Stimulated activated CD8-positive, alpha-beta memory T cell treated with anti-CD3 and anti-CD28 coated beads, Interleukin-2, amount 100 ng/mL, for 1 hour (primary cell): ENCODE measurements around the gene KLK4.
"Not testable (repeated sequence)": the region's sequence is repeated elsewhere in the genome, so short reads cannot be mapped to it uniquely, and the experiment has no call there.

Experiments
- DNase-seq, 2 donors: peaks; one replicate each; pipeline ENCODE4 v3.0.0-alpha.2; 2020; ENCODE audit warnings: low read depth in 2 of 2

Gene KLK4

DNA sequence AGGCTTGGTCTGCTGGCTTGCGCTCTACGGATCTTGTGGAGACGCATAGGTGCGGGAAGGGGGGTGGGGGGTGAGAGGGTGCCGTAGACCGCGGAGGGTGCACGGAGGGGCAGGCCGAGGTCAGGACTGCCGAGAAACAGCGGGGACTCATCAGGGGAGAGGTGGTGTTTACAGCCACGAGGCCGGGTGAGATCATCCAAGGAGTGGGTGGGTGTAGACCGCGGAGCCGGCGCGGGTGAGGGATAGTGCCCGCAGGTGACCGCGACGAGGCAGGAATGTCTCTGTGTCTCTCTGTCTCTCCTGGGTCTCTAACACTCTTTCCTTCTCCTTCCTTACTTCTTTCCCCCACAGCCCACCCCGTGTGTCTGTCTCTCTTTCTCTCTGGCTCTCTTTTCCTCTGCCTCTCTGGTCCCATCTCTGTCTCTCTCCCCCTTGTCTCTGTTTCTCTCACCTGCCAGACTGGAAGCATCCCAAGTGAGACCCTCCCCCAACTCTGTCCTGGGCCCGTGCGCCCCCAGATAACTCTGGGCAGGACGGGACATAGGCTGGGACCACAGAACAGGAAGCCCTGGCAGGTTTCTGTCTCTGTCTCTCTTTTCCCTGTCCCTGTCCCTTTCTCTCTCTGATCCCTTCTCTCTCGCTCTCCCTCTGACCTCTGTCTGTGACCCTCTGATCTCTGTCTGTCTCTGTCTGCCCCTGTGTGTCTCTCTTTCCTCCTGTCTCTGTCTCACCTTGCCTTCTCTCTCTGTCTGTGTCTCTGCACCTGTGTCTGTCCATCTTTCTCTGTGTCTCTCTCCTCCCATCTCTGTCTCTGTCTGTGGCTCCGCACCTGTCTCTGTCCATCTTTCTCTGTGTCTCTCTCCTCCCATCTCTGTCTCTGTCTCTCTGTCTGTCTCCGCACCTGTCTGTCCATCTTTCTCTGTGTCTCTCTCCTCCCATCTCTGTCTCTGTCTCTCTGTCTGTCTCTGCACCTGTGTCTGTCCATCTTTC is 1.8 kb upstream of the KLK4 start:
- DNase-seq, result no peak

DNA sequence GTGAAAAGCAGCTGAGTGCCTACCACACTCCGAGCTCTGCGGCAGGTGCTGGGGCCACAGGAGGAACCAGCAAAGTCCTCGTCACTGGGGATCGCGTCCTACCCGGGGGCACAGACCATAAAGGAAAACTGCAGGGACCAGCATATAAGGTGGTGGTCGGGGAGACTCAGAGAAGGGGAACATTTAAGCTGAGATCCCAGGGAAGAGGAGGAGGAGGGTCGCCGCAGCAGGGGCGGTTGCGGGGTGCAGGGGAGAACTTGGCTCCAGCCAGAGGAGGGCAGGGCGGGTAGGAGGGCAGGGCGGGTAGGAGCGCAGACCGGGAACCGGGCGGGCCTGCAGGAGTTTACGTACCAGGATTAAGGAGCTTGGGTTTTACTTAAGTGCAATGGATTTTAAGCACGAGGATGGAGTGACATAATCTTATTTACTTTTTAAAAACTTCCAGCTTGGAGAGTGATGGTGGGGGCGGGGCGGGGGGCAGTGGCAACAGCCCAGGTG is 956 bp upstream of the KLK4 start:
- DNase-seq, result no peak

DNA sequence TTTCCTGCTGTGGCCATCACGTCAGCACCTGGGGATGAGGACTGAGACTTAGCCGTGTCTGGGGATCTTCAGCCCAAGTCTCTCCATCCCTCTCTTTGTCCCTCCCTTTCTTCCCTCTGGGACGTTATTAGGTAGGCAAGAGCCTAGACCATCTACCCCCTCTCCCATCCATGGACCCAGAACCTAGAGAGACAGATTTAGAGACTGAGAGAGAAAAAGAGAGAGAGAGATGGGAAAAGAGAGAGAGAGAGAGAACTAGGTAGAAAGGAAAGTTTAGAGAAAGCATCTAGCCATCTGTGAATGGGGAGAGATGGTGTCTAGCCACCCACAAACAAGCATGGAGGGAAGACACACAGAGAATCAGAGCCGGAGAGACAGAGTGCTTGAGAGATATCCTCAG is 473 bp downstream of the KLK4 start:
- DNase-seq, result no peak

DNA sequence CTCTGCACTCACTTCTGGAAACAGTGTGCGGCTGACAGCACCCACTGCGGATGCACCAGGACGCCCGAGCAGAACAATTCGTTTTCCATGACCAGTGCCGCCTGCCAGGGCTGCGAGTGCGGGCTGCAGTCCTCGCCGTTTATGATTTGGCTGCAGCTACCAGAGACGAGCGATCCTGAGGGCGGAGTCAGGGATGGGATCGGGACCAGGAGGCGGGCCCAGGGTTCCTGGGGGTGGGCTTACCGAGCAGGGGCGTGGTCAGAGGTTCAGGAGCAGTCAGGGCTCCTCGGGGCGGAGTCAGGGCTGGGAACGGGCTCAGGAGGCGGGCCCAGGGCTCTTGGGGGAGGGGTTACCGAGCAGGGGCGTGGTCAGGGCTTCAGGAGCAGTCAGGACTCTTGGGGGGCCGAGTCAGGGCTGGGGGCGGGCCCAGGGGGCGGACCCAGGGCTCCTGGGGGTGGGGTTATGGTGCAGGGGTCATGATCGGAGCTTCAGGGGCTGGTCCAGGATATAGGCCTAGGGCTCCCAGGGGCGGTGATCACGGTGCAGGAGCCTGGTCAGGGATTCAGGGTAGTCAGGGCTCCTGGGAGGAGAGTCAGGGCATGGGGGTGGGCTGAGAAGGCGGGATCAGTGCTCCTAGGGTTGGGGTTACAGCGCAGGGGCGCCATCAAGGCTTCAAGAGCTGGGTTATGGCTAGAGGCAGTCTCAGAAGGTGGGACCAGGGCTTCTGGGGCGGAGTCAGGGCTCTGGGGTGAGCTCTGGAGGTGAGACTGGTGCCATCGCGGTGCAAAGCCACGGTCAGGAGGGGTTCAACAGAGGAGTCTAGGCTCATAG is 1.7 kb downstream of the KLK4 start:
- no peak for DNase-seq

DNA sequence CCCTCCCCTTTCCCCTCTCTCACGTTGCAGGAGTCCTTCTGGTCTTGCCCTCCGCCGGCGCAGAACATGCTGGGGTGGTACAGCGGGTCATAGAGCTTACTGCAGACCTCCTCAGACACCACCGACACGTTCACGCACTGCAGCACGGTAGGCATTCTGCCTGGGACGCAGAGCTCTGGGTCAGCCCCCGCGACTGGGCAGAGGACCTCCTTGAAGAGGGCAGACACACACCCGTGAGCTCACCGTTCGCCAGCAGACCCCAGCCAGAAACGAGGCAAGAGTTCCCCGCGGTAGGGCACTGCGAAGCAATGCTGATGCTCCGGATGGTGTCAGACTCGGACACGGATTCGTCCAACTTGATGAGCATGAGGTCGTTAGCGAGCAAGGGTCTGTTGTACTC is 2.9 kb downstream of the KLK4 start:
- no peak for DNase-seq

DNA sequence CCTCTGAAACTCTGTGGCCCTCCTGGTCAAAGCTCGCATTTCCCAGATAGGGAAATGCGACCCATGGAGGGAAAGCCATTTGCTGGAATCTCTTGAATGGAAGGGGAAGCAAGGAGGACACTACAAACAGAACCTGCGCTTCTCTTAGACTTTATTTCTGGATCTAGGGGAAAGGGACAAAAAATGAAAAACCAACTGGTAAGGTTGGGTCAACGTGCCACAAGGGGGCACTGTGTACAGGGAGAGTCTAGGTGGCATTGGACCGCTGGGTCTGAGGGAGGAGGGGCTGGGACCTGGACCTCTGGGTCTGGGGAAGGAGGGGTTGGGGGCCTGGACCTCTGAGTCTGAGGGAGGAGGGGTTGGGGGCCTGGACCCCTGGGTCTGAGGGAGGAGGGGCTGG is 5.0 kb downstream of the KLK4 start:
- peak in 1 of 2 donors; percentile 12 for DNase-seq

DNA sequence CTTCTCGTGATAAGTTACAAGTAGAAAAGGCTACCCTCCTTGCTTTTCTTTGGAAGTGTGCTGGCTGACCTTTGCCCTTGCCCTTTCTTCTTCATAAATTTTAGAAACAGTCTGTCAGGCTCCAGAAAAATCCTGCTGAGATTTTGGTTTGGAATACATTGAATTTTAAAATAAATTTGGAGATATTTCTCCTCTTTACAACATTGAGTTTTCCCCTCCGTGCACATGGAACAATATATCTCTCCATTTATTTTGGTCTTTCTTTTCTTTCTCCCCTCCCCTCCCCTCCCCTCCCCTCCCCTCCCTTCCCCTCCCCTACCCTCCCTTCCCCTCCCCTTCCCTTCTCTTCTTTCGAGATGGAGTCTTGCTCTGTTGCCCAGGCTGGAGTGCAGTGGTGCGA is 8.6 kb downstream of the KLK4 start:
- no peak for DNase-seq

DNA sequence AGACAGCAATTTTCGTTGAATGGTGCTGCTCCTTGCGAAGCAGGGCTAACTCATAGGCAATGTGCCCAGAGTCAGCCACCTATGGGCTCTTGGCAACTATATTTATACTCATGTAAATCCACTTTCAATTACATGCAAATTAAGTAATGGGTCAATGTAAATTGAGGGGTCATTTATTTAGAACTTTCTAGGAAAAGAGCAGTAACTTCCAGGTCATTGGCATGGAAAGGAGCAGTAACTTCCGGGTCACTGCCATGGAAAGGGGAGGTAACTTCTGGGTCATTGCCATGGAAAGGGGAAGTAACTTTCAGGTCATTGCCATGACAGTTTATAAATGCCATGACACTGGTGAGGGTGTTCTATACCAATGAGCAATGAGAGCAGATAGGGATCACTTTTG is 11.6 kb downstream of the KLK4 start:
- DNase-seq, result no peak

DNA sequence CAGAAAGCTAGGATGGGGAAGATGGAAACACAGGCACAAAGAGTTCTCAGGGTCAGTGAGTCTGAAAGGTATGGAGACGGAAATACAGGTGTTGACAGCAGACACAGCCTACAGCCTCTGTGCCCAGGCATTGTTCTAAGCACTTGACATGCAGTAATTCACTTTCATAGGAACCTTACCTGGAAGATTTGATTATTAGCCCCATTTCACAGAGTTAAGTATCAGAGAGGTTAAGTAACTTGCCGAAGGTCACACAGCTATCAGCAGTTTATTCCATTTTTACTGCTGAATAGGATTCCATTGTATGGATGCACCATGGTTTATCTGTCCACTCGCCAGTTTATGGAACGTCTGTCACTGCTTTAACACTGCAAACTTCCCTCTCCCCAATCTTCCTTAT is 13.2 kb downstream of the KLK4 start:
- DNase-seq, result no peak

DNA sequence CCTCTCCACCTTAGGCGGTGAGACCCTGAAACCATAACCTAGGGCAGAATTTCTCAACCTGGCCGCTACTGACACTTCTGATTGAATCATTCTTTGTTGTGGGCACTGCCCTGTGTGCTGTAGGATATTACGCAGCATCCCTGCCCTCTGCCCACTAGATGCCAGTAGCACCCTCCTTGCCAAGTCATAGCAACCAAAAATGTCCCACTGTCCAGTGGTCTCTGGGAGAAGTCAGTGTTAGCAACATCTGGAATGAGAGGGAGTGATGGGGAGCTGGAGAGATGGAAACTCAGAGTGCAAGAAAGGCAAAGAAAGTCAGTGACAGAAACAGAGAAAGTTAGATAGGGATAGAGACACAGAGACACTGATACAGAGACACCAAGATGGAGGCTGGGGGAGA is 13.6 kb downstream of the KLK4 start:
- DNase-seq, result no peak

DNA sequence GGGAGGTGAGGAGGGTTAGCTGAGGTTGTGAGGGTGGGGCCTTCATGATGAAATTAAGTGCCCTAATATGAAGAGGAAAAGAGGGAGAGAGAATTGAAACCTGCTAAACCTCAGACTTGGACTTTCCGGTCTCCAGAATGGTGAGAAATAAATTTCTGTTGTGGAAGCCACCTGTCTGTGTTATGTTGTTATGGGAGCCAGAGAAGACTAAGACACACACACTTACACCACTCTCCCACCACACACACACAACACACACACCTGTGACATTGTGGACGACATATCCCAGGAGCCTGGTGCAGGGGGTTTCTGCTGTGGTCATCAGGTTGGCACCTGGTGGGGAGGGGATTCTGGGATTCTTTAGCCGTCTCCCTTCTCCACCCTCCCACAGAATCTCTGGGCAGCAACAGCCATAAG is 14.0 kb downstream of the KLK4 start:
- no peak for DNase-seq

DNA sequence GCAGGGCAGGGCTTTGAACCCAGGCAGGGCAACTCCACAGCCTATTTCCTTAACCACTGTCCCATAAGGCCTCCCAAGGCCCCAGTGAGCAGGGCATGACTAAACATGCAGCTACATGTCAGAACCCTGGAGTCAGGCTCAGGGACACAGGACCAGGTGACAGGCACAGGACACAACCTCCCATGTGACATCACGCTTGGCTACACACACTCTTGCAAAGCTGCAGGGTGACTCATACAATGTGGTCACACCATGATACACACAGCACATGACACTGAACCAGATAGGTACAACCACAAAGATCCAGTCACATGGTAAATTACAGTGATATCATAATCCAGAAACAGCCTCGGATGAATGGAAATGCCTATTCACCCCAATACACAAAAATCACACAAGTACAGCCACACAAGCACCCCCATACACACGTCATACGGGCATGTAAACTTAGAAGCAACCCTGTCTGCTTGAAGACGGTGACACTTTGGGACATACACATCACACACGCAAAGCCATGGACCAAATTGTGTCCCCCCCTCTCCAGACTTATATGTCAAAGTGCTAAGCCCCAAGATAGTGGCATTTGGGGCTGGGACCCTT is 14.5 kb downstream of the KLK4 start:
- no peak for DNase-seq

DNA sequence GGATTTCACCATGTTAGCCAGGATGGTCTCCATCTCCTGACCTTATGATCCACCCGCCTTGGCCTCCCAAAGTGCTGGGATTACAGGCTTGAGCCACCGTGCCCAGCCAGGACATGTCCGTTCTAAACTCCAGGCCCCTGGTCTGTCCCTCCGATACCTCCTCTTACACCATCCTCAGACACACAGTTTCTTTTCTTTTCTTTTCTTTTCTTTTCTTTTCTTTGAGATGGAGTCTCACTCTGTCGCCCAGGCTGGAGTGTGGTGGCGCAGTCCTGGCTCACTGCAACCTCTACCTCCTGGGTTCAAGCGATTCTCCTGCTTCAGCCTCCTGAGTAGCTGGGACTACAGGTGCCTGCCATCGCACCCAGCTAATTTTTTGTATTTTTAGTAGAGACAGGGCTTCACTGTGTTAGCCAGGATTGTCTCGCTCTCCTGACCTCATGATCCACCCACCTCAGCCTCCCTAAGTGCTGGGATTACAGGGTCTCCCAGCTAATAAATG is 15.1 kb downstream of the KLK4 start:
- DNase-seq, result not testable (repeated sequence)

DNA sequence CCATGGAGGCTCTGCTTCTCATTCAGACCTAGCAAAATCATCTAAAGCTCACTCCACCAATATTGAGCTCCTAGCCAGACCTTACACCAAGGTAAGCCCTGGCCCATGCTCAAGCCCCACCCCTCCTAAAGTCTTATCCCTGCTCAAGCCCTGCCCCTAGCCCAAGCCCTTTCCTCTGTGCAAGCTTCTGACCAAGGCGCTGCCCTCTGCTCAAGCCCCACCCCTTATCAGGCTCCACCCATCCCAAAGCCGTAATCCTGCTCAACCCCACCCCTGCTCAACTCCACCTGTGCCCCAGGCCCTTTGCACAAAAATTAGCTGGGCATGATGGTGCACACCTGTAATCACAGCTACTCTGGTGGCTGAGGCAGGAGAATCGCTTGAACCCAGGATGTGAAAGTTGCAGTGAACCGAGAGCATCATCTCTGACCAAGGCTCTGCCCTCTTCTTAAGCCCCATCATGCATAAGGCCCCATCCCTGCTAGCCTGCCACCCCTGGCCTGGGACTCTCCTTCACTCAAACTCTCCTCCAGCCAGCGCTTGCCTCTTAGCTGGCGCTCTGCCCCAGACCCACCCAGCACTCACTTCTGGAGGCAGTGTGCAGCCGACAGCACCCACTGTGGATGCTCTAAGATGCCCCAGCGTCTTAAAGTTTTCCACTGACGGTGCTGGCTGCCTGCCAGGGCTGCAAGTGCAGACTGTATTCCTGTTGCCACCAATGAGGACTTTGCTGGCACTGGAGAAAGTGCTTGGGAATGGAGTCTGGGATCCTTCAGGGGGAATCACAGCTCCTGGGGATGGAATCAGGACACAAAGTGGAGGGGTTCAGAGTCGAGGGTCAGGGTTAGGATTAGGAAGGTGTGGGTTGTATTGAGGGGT is 16.5 kb downstream of the KLK4 start:
- DNase-seq, result no peak

DNA sequence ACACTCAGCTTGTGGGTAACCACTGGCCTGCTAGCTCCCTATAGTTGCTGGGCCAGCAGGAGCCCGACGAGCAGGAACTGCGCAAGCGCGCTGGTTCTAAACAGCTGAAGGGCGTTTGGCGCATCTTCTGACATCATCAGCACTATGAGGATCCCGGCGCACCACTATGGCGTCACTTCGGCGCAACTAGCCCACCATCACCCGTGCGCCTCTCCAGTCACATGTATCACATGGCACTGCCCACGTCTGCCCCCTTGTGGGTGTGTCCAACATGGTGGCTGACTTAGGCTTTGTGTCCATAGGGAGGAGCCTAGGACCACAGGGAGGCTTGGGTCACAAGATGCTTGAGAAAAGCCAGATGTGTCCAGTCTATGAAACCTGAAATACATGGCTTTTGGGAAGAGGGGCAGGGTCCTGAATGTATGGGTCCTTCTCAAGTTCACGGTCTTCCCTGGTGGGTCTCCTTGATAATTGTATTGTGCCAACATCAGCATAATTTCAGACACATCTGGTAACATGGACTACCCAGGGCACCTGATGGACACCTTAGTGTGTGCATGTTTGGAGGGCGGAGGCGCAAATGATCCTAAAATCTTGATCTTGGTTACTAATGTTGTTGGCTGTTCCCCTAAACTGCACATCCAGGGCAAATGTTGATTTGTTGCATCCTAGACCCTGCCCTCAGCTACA is 18.0 kb downstream of the KLK4 start:
- DNase-seq, result no peak

DNA sequence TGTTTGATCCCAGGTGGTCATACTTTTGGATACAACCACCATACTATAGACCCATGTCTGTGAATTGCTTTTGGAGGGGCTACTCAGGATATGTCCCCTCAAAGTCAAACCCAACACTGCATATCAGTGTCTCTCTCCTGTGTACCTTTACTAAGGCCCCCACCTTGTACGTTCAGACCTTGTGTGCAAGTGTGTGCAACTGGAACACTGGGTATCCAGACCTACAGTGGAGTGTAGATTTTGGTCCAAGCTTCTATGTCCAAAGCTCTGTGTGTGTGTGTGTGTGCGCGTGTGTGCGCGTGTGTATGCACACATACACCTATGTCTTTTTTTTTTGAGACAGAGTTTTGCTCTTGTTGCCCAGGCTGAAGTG is 20.0 kb downstream of the KLK4 start:
- DNase-seq, result no peak

DNA sequence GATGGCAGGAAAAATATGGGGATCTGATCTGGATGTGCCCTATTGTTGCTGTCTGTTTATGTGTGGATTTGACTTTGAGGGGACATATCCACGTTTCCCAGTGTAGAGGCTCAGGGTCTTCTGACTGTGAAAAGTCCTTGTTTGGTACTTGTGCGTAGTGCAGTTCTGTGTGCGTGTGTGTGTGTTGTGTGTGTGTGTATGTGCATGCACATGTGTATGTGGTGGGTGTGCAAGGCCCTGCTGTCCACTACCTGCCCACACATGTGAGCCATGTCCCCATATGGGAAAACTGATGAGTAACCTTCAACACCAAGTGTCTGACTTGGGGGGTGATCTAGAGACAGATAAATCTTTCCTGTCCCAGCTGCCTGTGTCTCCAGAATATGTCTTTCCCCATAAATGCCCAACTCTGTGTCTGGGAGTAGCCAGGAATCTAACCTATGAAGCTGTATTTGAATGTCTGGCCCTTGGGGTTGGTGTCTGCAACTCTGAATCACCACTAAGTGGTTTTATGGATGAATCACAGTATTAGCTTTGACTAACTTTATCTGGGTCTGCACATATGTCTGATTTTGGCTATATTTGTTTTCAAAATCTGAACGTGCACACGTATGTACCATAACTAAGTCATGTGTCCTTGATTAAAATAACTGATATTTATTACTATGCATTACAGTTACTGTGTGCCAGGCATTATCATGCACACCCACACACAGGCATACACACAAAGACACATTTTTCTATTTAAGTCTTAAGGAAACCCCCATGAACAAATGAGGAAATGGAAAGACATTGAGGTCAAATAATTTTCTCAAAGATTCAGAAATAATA is 20.6 kb downstream of the KLK4 start:
- DNase-seq, result no peak

DNA sequence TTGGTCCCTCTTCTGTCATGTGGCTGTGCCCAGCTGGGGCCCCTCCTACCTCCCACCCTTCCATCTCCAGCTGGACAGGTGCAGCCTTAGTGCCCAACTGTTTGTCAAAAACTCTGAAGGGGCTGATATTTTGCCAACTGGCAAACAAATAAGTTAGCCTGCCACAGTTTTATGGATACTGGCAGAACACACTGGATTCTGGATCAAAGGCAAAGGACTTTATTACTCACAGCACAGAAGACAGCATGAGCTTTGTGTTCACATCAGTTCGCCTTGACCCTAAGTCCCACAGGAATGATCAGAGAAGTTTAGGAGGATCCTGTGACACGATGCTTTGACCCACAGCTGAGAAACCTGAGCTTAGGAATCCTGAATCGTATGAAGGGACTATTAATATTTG is 21.6 kb downstream of the KLK4 start:
- DNase-seq, result no peak

DNA sequence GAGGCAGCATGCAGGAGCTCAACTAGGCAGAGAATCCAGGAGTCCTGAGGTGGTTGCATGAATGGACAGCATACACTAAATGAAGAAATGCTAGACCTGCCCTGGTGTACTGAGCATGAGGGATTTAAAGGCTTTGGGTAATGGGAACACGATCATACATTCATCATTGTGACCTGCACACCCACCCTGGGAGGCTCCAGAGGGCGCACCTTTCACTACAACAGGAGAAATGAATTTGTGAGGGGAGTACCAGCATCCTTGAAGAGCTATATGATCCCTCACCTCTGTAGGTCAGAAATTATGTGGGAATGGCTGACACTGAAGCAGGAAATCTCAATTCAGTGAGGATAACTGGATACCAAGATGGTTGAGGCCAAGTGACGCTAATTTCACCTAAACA is 29.0 kb downstream of the KLK4 start:
- no peak for DNase-seq

DNA sequence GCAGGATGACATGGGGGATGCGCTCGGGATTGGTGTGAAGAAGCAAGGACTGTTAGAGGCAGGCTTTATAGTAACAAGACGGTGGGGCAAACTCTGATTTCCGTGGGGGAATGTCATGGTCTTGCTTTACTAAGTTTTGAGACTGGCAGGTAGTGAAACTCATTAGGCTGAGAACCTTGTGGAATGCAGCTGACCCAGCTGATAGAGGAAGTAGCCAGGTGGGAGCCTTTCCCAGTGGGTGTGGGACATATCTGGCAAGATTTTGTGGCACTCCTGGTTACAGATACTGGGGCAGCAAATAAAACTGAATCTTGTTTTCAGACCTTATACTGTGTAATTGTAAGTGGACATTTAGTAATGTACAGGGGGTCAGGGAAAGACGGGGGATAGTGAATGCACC is 31.0 kb downstream of the KLK4 start:
- DNase-seq, result no peak
